ENCODE measurements around the gene RAPGEFL1. TPM values are rescaled to one million over a fixed set of nuclear protein-coding genes. Genes with fewer than 3 reads are reported as not detected.

Gene RAPGEFL1, protein sequence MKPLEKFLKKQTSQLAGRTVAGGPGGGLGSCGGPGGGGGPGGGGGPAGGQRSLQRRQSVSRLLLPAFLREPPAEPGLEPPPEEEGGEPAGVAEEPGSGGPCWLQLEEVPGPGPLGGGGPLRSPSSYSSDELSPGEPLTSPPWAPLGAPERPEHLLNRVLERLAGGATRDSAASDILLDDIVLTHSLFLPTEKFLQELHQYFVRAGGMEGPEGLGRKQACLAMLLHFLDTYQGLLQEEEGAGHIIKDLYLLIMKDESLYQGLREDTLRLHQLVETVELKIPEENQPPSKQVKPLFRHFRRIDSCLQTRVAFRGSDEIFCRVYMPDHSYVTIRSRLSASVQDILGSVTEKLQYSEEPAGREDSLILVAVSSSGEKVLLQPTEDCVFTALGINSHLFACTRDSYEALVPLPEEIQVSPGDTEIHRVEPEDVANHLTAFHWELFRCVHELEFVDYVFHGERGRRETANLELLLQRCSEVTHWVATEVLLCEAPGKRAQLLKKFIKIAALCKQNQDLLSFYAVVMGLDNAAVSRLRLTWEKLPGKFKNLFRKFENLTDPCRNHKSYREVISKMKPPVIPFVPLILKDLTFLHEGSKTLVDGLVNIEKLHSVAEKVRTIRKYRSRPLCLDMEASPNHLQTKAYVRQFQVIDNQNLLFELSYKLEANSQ
- 2.4 to 3.4 TPM (median 2.7 TPM) in 5 replicates for total RNA-seq (2022; extraction: Qiagen RNA extraction; ENCODE audit: low read depth)

DNA sequence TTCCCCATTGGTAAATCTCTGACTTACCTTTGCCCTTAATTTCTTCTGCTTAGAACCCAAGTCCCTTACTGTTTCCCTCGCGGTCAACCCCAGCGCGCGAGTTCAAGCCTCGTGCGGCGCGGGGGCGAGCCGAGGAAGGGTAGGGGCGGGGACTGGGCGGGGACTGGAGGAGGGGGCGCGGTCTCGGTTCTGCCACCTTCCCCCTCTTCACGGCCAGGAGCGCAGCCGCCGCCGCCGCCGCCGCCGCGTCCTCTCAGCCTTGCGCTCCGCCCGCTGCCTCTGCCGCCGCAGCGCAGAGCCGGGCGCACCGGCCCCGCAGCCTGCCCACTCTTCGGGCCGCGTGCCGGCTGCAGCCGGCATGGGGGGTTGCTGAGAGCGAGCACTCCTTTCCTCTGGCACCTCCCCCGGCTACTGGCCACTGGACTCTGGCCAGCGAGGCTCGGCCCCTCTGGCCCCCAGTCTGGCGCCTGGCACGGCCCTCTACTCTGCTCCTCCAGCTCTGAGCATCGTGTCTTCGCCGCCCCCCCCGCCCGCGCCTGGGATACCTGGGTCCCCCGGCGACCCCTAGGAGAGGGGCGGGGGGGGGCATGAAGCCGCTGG, at the start of gene RAPGEFL1:
Gene RAPGEFL1, plus strand, starts transcription at position 196 of the 600 bp plus-strand sequence. Its CDS starts 392 bp downstream, at position 588.

DNA sequence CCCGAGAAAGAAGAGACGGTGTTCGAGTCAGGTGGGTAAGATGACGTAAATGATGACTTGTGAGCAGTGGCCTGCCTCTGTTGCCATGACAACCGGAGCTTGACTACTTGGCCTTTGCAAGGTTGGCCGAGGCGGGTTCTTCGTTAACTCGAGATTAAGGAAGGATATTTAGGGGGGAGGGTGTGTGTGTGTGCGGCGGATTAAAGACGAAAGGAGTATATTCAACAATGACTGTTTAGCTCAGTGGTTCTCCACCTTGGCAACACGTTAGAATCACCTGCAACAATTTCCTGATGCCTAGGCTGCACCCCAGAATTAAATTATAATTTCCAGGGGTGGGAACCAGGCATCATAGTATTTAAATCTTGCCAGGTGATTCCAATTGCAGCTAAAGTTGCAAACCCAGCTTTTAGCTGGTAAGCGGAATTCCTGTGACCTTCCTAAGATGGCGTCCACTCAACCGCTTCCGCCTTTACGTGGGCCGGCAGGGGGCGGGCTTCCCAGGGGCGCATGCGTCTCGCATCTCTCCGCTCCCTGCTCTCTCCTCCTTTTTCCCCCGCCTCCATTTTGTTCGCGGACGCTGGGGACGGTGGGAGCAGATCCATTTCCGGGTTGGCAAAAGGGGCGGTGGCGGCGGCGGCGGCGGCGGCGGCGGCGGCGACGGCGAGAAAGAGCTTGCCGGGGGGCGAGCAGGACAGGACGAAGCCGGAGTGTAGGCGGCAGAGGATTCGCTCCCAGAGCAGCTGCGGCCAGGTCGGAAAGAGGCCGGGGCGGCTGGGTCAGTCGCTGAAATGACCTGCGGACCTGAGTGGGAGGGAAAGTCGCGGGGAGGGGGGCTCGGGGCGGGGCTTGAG, 41.7 kb downstream of the RAPGEFL1 start, which contains the start of gene WIPF2:
Gene WIPF2, plus strand, starts transcription at position 565 of the 854 bp plus-strand sequence. CDS start 37,156 bp downstream, outside the sequence.

Other genes with a start within 250 kb of the RAPGEFL1 start
- gene ORMDL3, start 249.9 kb upstream of the RAPGEFL1 start, total RNA-seq (2022; extraction: Qiagen RNA extraction; ENCODE audit: low read depth): 36.6 to 48.2 TPM (median 41.9 TPM) in 5 replicates
- not detected in 5 replicates for gene LRRC3C, start 249.7 kb upstream of the RAPGEFL1 start, total RNA-seq (2022; extraction: Qiagen RNA extraction; ENCODE audit: low read depth)
- not detected in 5 replicates for gene GSDMA, start 214.5 kb upstream of the RAPGEFL1 start, total RNA-seq (2022; extraction: Qiagen RNA extraction; ENCODE audit: low read depth)
- gene PSMD3, start 196.7 kb upstream of the RAPGEFL1 start, total RNA-seq (2022; extraction: Qiagen RNA extraction; ENCODE audit: low read depth): 150 to 178 TPM (median 172 TPM) in 5 replicates
- 0.16 to 0.69 TPM (median 0.48 TPM) in 5 replicates for gene CSF3, start 162.0 kb upstream of the RAPGEFL1 start, total RNA-seq (2022; extraction: Qiagen RNA extraction; ENCODE audit: low read depth)
- gene MED24, start 123.1 kb upstream of the RAPGEFL1 start, total RNA-seq (2022; extraction: Qiagen RNA extraction; ENCODE audit: low read depth): 45.6 to 57.3 TPM (median 54.6 TPM) in 5 replicates
- gene THRA, start 114.5 kb upstream of the RAPGEFL1 start, total RNA-seq (2022; extraction: Qiagen RNA extraction; ENCODE audit: low read depth): 17.8 to 25.3 TPM (median 23.9 TPM) in 5 replicates
- 8.6 to 11.3 TPM (median 10.7 TPM) in 5 replicates for gene NR1D1, start 76.9 kb upstream of the RAPGEFL1 start, total RNA-seq (2022; extraction: Qiagen RNA extraction; ENCODE audit: low read depth)
- 53.1 to 64.7 TPM (median 63.2 TPM) in 5 replicates for gene MSL1, start 55.5 kb upstream of the RAPGEFL1 start, total RNA-seq (2022; extraction: Qiagen RNA extraction; ENCODE audit: low read depth)
- 42.3 to 46.0 TPM (median 44.3 TPM) in 5 replicates for gene CASC3, start 36.9 kb upstream of the RAPGEFL1 start, total RNA-seq (2022; extraction: Qiagen RNA extraction; ENCODE audit: low read depth)
- 18.7 to 22.2 TPM (median 20.2 TPM) in 5 replicates for gene WIPF2, start 41.8 kb downstream of the RAPGEFL1 start, total RNA-seq (2022; extraction: Qiagen RNA extraction; ENCODE audit: low read depth)
- 50.0 to 54.4 TPM (median 52.5 TPM) in 5 replicates for gene CDC6, start 110.4 kb downstream of the RAPGEFL1 start, total RNA-seq (2022; extraction: Qiagen RNA extraction; ENCODE audit: low read depth)
- 37.5 to 48.7 TPM (median 40.9 TPM) in 5 replicates for gene RARA, start 131.7 kb downstream of the RAPGEFL1 start, total RNA-seq (2022; extraction: Qiagen RNA extraction; ENCODE audit: low read depth)
- gene GJD3, start 187.3 kb downstream of the RAPGEFL1 start, total RNA-seq (2022; extraction: Qiagen RNA extraction; ENCODE audit: low read depth): 0.57 to 1.1 TPM (median 0.96 TPM) in 5 replicates
- 178 to 251 TPM (median 211 TPM) in 5 replicates for gene TOP2A, start 240.4 kb downstream of the RAPGEFL1 start, total RNA-seq (2022; extraction: Qiagen RNA extraction; ENCODE audit: low read depth)

All from A549 treated with GW870086 at 1 μM for 4 hours (cell line).